Caco-2 (cell line): ENCODE data around the gene ADCY10. TPM values are rescaled to one million over a fixed set of nuclear protein-coding genes. Genes with fewer than 3 reads are reported as not detected.

Experiments used
- BruUV-seq: library from RNA; stranded (reverse); fragments of 400-500 nt; replicated peaks from 2 replicates; lab custom pipeline; 2021; lab: Mats Ljungman, UMichigan
- CTCF ChIA-PET: fragments of 300-600 bp; sonication (Branson Sonifier 250); formaldehyde crosslinking; loops from one replicate; lab custom pipeline; 2022; ENCODE audit warnings: antibody characterized with exemption; lab: Charles Lee
- POLR2A ChIA-PET: fragments of 300-600 bp; sonication (Branson Sonifier 250); formaldehyde crosslinking; loops from one replicate; lab custom pipeline; 2022; ENCODE audit warnings: antibody characterized with exemption; lab: Charles Lee
- DNase-seq, 2 experiments: peaks; one replicate each; pipeline versions ENCODE4 v3.0.0 to v3.0.0-alpha.2; 2020 to 2022
- H3K27me3 ChIP-seq: replicated peaks from 2 replicates; pipeline ENCODE4 v1.6.0; 2011; ENCODE audit warnings: low read length; ENCODE audit not compliant: control insufficient read depth, insufficient read depth
- H3K36me3 ChIP-seq: 2 replicates; pipeline ENCODE4 v1.5.1; 2011; ENCODE audit warnings: low read length; ENCODE audit not compliant: control insufficient read depth, insufficient read depth
- H3K4me1 ChIP-seq: fragments of 250-450 bp; sonication (Bioruptor Pico); 2 replicates; pipeline ENCODE4 v1.5.1; 2020; ENCODE audit warnings: mild to moderate bottlenecking
- H3K4me3 ChIP-seq: 2 replicates; pipeline ENCODE4 v1.5.1; 2011; ENCODE audit warnings: low read depth, mild to moderate bottlenecking, control low read depth, low read length
- H3K9me3 ChIP-seq: fragments of 250-450 bp; sonication (Bioruptor Pico); 2 replicates; pipeline ENCODE4 v1.5.1; 2020; ENCODE audit warnings: mild to moderate bottlenecking, moderate library complexity
- H3K27ac Mint-ChIP-seq: one replicate; pipeline ENCODE4 v1.8.0; 2022; ENCODE audit warnings: mixed read lengths; ENCODE audit not compliant: unreplicated experiment
- H3K27me3 Mint-ChIP-seq: one replicate; pipeline ENCODE4 v1.8.0; 2022; ENCODE audit warnings: mixed read lengths; ENCODE audit not compliant: insufficient read depth, unreplicated experiment
- H3K36me3 Mint-ChIP-seq: one replicate; pipeline ENCODE4 v1.8.0; 2022; ENCODE audit warnings: mild to moderate bottlenecking, mixed read lengths; ENCODE audit not compliant: insufficient read depth, unreplicated experiment
- H3K4me1 Mint-ChIP-seq: one replicate; pipeline ENCODE4 v1.8.0; 2022; ENCODE audit warnings: low read depth, mixed read lengths; ENCODE audit not compliant: unreplicated experiment
- H3K4me3 Mint-ChIP-seq: one replicate; pipeline ENCODE4 v1.8.0; 2022; ENCODE audit warnings: mild to moderate bottlenecking, moderate library complexity, mixed read lengths; ENCODE audit not compliant: unreplicated experiment
- H3K9me3 Mint-ChIP-seq: one replicate; pipeline ENCODE4 v1.8.0; 2022; ENCODE audit warnings: mixed read lengths; ENCODE audit not compliant: unreplicated experiment
- CTCF ChIP-seq, 2 experiments: fragments of 200-600 bp in 1 of 2; IDR thresholded peaks; 1 replicate in 1 of 2; 2 replicates in 1 of 2; pipeline versions ENCODE4 v1.5.1 to v1.8.0; 2011 to 2022; ENCODE audit warnings: antibody characterized with exemption in 1 of 2, control low read depth in 1 of 2, inconsistent platforms in 1 of 2, low read depth in 1 of 2, low read length in 1 of 2, mild to moderate bottlenecking in 1 of 2, moderate library complexity in 1 of 2; ENCODE audit not compliant: insufficient read depth in 1 of 2, severe bottlenecking in 1 of 2, unreplicated experiment in 1 of 2
- intact Hi-C: fragments of 100-400 bp; cut with micrococcal nuclease; formaldehyde crosslinking; loops from one replicate; pipeline ENCODE4 v1.10.0; 2022; ENCODE audit not compliant: unreplicated experiment
- total RNA-seq: library from RNA; stranded (reverse); gene quantifications from 2 replicates; pipeline ENCODE4 v1.2.3, GENCODE V29; 2022

Gene ADCY10
- total RNA-seq, 1 experiment from 2014 or later, result 1.7 TPM

- H3K4me3 Mint-ChIP-seq, result no peak overlapping the region
- H3K27me3 Mint-ChIP-seq, result no peaks in the 10 kb centered on the region
- no peaks in the 10 kb centered on the region for H3K9me3 ChIP-seq
- no peak for DNase-seq
- TF ChIP-seq CTCF (IDR thresholded peaks at IDR 0.05; ENCODE audit: insufficient read depth in 1 of 2, low read depth in 1 of 2, low read length in 1 of 2, severe bottlenecking in 1 of 2, unreplicated experiment in 1 of 2), result no peak
- no TSS peak for BruUV-seq
- no peak overlapping the region for H3K4me3 ChIP-seq
- no peaks in the 10 kb centered on the region for H3K4me1 ChIP-seq
- no peak overlapping the region for H3K27ac Mint-ChIP-seq
- POLR2A ChIA-PET, result no interaction called here
- H3K36me3 ChIP-seq, result no peaks in the 10 kb centered on the region
- CTCF ChIA-PET, result no interaction called here
- H3K36me3 Mint-ChIP-seq, result no peaks in the 10 kb centered on the region
- no peaks in the 10 kb centered on the region for H3K9me3 Mint-ChIP-seq
- peaks cover 6% of the 10 kb centered on the region for H3K4me1 Mint-ChIP-seq
- no peaks in the 10 kb centered on the region for H3K27me3 ChIP-seq
- intact Hi-C loops, result no loop called here
Measured at GRCh38 chr1:167837326-167837725, 76.6 kb downstream of the ADCY10 start.

- Mint-ChIP-seq H3K27ac (no peak overlapping the region), H3K4me1 (peaks cover 6% of the 10 kb centered on the region), H3K4me3 (no peak overlapping the region), H3K27me3 (no peaks in the 10 kb centered on the region), H3K36me3 (no peaks in the 10 kb centered on the region), H3K9me3 (no peaks in the 10 kb centered on the region)
- CTCF ChIA-PET, result no interaction called here
- Histone ChIP-seq H3K27me3 (no peaks in the 10 kb centered on the region), H3K4me3 (no peak overlapping the region), H3K36me3 (no peaks in the 10 kb centered on the region), H3K9me3 (no peaks in the 10 kb centered on the region), H3K4me1 (no peaks in the 10 kb centered on the region)
- no TSS peak for BruUV-seq
- intact Hi-C loops, result no loop called here
- no peak for TF ChIP-seq CTCF (IDR thresholded peaks at IDR 0.05; ENCODE audit: insufficient read depth in 1 of 2, low read depth in 1 of 2, low read length in 1 of 2, severe bottlenecking in 1 of 2, unreplicated experiment in 1 of 2)
- POLR2A ChIA-PET, result no interaction called here
- no peak for DNase-seq
Measured at GRCh38 chr1:167836197-167836596, 77.7 kb downstream of the ADCY10 start.

GRCh38 chr1:167833904-167834303, 80.0 kb downstream of the ADCY10 start:
- H3K4me1 Mint-ChIP-seq, result peaks cover 21% of the 10 kb centered on the region
- no peaks in the 10 kb centered on the region for H3K36me3 ChIP-seq
- TF ChIP-seq CTCF (IDR thresholded peaks at IDR 0.05; ENCODE audit: insufficient read depth in 1 of 2, low read depth in 1 of 2, low read length in 1 of 2, severe bottlenecking in 1 of 2, unreplicated experiment in 1 of 2), result no peak
- H3K4me3 ChIP-seq, result no peak overlapping the region
- H3K4me1 ChIP-seq, result peaks cover 6% of the 10 kb centered on the region; the same call in 1 of the 2 replicates
- no peak overlapping the region for H3K4me3 Mint-ChIP-seq
- H3K27me3 ChIP-seq, result no peaks in the 10 kb centered on the region
- BruUV-seq, result no TSS peak
- no peak for DNase-seq
- no peak overlapping the region for H3K27ac Mint-ChIP-seq
- H3K9me3 Mint-ChIP-seq, result no peaks in the 10 kb centered on the region
- H3K36me3 Mint-ChIP-seq, result no peaks in the 10 kb centered on the region
- ChIA-PET POLR2A (no interaction called here), CTCF (no interaction called here)
- intact Hi-C loops, result no loop called here
- no peaks in the 10 kb centered on the region for H3K9me3 ChIP-seq
- no peaks in the 10 kb centered on the region for H3K27me3 Mint-ChIP-seq
